Panc1 (cell line): ENCODE measurements around the gene AKAP6. TPM values are rescaled to one million over a fixed set of nuclear protein-coding genes. Genes with fewer than 3 reads are reported as not detected.

Experiments used
- ATAC-seq: fragments of 200-7000 bp; cut with Tn5 transposase; 2 replicates; pipeline ENCODE4 v1.9.1; 2020; ENCODE audit warnings: mild to moderate bottlenecking, moderate library complexity
- BruUV-seq: library from RNA; stranded (reverse); fragments of 400-500 nt; replicated peaks from 2 replicates; lab custom pipeline; 2021; lab: Mats Ljungman, UMichigan
- CTCF ChIA-PET: fragments of 300-600 bp; sonication (Branson Sonifier 250); formaldehyde crosslinking; loops from one replicate; lab custom pipeline; 2022; ENCODE audit warnings: antibody characterized with exemption; lab: Charles Lee
- POLR2A ChIA-PET: fragments of 300-600 bp; sonication (Branson Sonifier 250); formaldehyde crosslinking; loops from one replicate; lab custom pipeline; 2022; ENCODE audit warnings: antibody characterized with exemption; lab: Charles Lee
- DNase-seq: peaks from one replicate; pipeline ENCODE4 v3.0.0-alpha.2; 2010; ENCODE audit warnings: low read depth, low spot score
- H3K27ac ChIP-seq: 2 replicates; pipeline ENCODE4 v1.5.1; 2011; ENCODE audit warnings: mild to moderate bottlenecking, low read length, inconsistent platforms
- H3K27me3 ChIP-seq: fragments of 200-500 bp; sonication (Bioruptor generic); 2 replicates; pipeline ENCODE4 v1.6.0; 2014; ENCODE audit warnings: low read length, inconsistent platforms; ENCODE audit not compliant: control insufficient read depth, insufficient read depth
- H3K36me3 ChIP-seq: fragments of 200-500 bp; sonication (Bioruptor generic); 2 replicates; pipeline ENCODE4 v1.5.1; 2014; ENCODE audit warnings: inconsistent platforms, mild to moderate bottlenecking, low read length, moderate library complexity; ENCODE audit not compliant: control insufficient read depth, insufficient read depth
- H3K4me1 ChIP-seq: 2 replicates; pipeline ENCODE4 v1.5.1; 2011; ENCODE audit warnings: inconsistent platforms, mild to moderate bottlenecking, low read length, moderate library complexity; ENCODE audit not compliant: control insufficient read depth, insufficient read depth
- H3K4me3 ChIP-seq, 2 experiments: 2 replicates each; pipeline ENCODE4 v1.5.1; 2011 to 2012; ENCODE audit warnings: low read depth in 2 of 2, low read length in 2 of 2, mild to moderate bottlenecking in 2 of 2, inconsistent platforms in 1 of 2, moderate library complexity in 1 of 2
- H3K9me3 ChIP-seq: fragments of 200-500 bp; sonication (Bioruptor generic); 2 replicates; pipeline ENCODE4 v1.5.1; 2014; ENCODE audit warnings: low read depth, mild to moderate bottlenecking, inconsistent platforms, low read length, moderate library complexity; ENCODE audit not compliant: control insufficient read depth, insufficient read depth
- CTCF ChIP-seq: fragments of 450-650 bp; IDR thresholded peaks from 2 replicates; pipeline ENCODE4 v1.5.1; 2017; ENCODE audit warnings: mild to moderate bottlenecking
- POLR2AphosphoS5 ChIP-seq: IDR thresholded peaks from 2 replicates; pipeline ENCODE4 v1.6.1; 2012; ENCODE audit warnings: mild to moderate bottlenecking, low read depth, low read length, moderate library complexity
- SIN3A ChIP-seq: IDR thresholded peaks from 2 replicates; pipeline ENCODE4 v1.6.1; 2012; ENCODE audit warnings: low read depth, mild to moderate bottlenecking, low read length, moderate library complexity, borderline replicate concordance; ENCODE audit not compliant: insufficient read depth
- TCF7L2 ChIP-seq: IDR thresholded peaks from 2 replicates; pipeline ENCODE4 v1.6.1; 2011; ENCODE audit warnings: mild to moderate bottlenecking, low read depth, low read length, inconsistent platforms
- in situ Hi-C: cut with HindIII; loops from 2 replicates; pipeline ENCODE4 v1.10.0; 2016; ENCODE audit warnings: low sequenced_read_pairs, low pct_unique_long_range_greater_than_20kb
- intact Hi-C: fragments of 100-400 bp; cut with micrococcal nuclease; formaldehyde crosslinking; loops from one replicate; pipeline ENCODE4 v1.10.0; 2022; ENCODE audit not compliant: unreplicated experiment
- total RNA-seq: library from RNA; stranded (reverse); gene quantifications from one replicate; pipeline ENCODE4 v1.2.1, GENCODE V29; 2021; ENCODE audit not compliant: unreplicated experiment
- TF ChIP-seq, protein P1 (sequence below), 2 experiments: IDR thresholded peaks; 2 replicates each; pipeline ENCODE4 v1.6.1; 2011 to 2012; ENCODE audit warnings: low read depth in 2 of 2, control low read depth in 1 of 2, low read length in 1 of 2, mild to moderate bottlenecking in 1 of 2, moderate library complexity in 1 of 2; ENCODE audit not compliant: insufficient read depth in 1 of 2

Gene AKAP6
- total RNA-seq, 1 experiment from 2014 or later: 0.82 TPM

DNA sequence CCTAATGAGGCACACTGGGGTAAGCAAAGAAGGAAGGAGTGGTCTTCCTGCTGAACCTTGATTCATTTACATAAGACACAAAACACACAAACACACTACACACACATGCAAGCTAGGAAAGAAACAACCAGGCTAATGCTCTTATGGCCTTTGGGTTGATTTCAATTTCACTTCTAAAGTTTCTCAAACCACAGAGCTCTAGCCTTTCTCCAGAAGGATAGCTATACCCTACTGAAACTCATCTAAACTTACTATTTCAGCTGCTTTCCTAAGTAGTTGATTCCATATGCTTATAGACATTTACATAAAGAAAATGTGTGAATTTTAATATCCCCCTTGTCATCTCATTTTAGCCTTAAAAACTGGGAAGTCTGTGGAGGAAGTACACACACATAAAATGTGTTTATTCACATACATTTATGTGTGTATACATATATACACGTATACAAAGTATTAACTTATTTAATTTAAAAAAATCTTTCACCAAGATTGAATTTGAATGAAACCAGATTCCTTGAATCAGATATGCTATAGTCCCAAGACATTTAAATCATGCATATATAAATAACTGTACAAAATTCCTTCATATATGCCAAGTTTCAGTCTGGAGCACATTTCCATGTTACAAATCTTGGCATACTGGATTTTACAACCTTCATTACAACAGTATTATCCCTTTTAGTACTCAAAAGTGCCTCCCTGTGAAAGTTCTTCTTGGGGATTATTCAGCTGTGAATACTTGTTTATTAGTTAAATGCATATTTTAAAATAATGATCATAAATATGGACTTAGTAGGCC, 377.8 kb downstream of the AKAP6 start:
- TF ChIP-seq, protein P1, sequence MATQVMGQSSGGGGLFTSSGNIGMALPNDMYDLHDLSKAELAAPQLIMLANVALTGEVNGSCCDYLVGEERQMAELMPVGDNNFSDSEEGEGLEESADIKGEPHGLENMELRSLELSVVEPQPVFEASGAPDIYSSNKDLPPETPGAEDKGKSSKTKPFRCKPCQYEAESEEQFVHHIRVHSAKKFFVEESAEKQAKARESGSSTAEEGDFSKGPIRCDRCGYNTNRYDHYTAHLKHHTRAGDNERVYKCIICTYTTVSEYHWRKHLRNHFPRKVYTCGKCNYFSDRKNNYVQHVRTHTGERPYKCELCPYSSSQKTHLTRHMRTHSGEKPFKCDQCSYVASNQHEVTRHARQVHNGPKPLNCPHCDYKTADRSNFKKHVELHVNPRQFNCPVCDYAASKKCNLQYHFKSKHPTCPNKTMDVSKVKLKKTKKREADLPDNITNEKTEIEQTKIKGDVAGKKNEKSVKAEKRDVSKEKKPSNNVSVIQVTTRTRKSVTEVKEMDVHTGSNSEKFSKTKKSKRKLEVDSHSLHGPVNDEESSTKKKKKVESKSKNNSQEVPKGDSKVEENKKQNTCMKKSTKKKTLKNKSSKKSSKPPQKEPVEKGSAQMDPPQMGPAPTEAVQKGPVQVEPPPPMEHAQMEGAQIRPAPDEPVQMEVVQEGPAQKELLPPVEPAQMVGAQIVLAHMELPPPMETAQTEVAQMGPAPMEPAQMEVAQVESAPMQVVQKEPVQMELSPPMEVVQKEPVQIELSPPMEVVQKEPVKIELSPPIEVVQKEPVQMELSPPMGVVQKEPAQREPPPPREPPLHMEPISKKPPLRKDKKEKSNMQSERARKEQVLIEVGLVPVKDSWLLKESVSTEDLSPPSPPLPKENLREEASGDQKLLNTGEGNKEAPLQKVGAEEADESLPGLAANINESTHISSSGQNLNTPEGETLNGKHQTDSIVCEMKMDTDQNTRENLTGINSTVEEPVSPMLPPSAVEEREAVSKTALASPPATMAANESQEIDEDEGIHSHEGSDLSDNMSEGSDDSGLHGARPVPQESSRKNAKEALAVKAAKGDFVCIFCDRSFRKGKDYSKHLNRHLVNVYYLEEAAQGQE (IDR thresholded peaks at IDR 0.05; ENCODE audit: insufficient read depth in 1 of 2, low read depth in 2 of 2, low read length in 1 of 2): no peak
- TF ChIP-seq TCF7L2 (no peak), SIN3A (no peak), CTCF (no peak), POLR2AphosphoS5 (no peak)
- ATAC-seq: no peak

DNA sequence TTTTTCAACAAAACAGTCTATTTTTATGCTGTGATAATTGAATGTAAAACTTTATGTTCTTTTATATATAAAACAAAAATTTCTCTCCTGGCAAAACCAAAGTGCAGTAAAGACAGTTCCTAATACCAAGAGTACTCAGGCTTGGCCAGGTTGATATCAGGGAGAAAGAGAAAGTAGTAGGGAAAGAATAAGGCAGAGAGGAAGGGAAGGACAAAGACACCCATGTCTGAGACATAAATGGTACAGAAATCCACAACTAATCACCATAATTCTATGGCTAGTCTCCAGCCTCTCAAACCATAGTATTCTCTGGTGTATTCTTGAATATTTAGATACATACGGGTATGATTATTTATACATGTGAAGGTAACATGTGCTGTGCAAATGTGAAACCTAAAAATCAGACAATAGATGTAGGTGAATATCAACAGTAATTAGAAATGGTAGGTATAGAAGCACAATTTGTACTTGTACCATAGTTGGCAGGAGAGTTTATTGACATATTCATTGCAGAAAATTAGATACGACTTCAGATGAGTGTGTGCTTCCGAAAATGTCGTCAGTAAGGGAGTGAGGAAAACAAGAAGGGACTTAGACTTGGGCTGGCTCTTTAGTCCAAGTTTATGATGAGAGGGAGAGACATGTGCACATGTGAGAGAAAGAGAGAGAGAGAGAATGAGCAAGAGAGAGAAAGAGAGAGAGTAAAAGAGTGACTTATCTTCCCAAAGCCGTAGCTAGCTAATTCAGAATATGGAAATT, 378.8 kb downstream of the AKAP6 start:
- no peaks in the 10 kb centered on the region for H3K27me3 ChIP-seq
- ChIA-PET POLR2A (no interaction called here), CTCF (no interaction called here)
- H3K27ac ChIP-seq: no peak overlapping the region
- H3K4me1 ChIP-seq: no peaks in the 10 kb centered on the region
- H3K36me3 ChIP-seq: no peaks in the 10 kb centered on the region
- no peak overlapping the region for H3K4me3 ChIP-seq
- no peaks in the 10 kb centered on the region for H3K9me3 ChIP-seq
- intact Hi-C loops (no loop called here), in situ Hi-C loops (no loop called here)
- DNase-seq: no peak
- ATAC-seq: no peak
- no peak for TF ChIP-seq CTCF
- no peak for TF ChIP-seq SIN3A
- TF ChIP-seq POLR2AphosphoS5: no peak
- TF ChIP-seq, protein P1 (IDR thresholded peaks at IDR 0.05; ENCODE audit: insufficient read depth in 1 of 2, low read depth in 2 of 2, low read length in 1 of 2): no peak
- TF ChIP-seq TCF7L2: no peak
- no TSS peak for BruUV-seq

More for the DNA sequence above, 377.8 kb downstream of the AKAP6 start:
- BruUV-seq: no TSS peak
- POLR2A ChIA-PET: no interaction called here
- no peak for DNase-seq
- Histone ChIP-seq H3K4me1 (no peaks in the 10 kb centered on the region), H3K36me3 (no peaks in the 10 kb centered on the region), H3K27me3 (no peaks in the 10 kb centered on the region), H3K4me3 (no peak overlapping the region), H3K27ac (no peak overlapping the region), H3K9me3 (no peaks in the 10 kb centered on the region)
- intact Hi-C loops: no loop called here
- CTCF ChIA-PET: no interaction called here
- in situ Hi-C loops: no loop called here
